GM04503 (cell line): ENCODE data around the gene RAB33B.
"Not testable (repeated sequence)": the region's sequence is repeated elsewhere in the genome, so short reads cannot be mapped to it uniquely, and the experiment has no call there.

Source experiments
- DNase-seq: peaks from one replicate; pipeline ENCODE4 v3.0.0-alpha.2; 2012; ENCODE audit warnings: low read depth

RAB33B gene

GRCh38 chr4:139454111-139455045 is at the start of gene RAB33B:
Gene RAB33B, plus strand, starts transcription at chr4:139454121. Its CDS starts 75 bp downstream, at chr4:139454196.
- DNase-seq, result peak; percentile 47

DNA sequence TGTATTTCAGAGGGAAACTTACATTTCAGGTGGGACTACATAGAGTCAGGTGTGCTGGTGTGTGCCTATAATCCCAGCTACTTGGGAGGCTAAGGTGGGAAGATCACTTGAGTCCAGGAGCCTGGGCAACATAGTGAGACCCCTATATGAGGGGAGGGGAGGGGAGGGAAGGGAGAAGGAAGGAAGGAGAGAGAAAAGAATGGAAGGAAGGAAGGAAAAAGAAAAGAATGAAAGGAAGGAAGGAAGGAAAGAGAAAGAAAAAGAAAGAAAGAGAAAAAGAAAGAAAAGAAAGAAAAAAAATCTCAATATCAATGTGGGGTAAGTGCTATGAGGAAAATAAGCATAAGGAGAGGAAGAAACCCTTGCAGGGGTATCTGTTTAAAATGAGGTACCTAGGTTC is 43.6 kb upstream of the RAB33B start:
- DNase-seq, result no peak

DNA sequence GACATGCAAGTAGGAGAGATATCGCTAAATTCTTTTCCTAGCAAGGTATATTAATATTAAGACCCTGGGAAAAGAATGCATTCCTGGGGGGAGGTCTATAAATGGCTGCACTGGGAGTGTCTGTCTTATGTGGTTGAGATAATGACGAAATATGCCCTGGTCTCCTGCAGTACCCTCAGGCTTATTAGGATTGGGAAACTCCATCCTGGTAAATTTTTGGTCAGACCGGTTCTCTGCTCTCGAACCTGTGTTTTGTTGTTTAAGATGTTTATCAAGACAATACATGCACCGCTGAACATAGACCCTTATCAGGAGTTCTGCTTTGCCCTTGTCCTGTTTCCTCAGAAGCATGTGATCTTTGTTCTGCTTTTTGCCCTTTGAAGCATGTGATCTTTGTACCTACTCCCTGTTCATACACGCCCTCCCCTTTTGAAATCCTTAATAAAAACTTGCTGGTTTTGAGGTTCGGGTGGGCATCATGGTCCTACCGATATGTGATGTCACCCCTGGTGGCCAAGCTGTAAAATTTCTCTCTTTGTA is 39.2 kb upstream of the RAB33B start:
- not testable (repeated sequence) for DNase-seq

DNA sequence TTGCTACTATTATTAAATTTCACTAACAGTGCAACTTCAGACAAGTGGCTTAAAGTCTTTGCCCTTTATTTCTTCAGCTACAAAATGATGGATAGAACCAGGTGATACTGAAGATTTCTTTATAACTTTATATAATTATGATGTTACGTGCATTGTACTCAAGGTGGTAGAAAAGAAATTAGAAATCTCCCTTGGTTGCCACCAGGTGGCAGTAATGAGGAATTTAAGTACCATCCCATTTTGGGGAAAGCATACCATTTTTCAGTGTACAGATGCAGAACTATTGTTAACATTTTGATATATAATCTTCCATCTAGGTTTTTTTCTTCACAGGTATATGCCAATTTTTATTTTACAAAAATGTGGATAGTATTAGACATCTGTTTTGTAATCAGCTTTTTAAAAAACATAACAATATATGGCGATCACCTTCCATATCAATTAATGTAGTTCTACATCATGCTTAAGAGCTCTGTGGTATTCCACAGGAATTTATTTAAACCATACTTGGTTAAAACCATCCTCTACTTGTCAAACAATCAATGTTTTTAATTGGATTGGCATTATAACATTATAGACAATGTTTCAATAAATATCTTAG is 37.7 kb upstream of the RAB33B start:
- no peak for DNase-seq

- peak; percentile 19 for DNase-seq
Measured at GRCh38 chr4:139419388-139419914, 34.5 kb upstream of the RAB33B start.

GRCh38 chr4:139420652-139421051 is 33.3 kb upstream of the RAB33B start:
- no peak for DNase-seq

GRCh38 chr4:139436122-139436521 is 17.8 kb upstream of the RAB33B start:
- DNase-seq, result no peak

DNA sequence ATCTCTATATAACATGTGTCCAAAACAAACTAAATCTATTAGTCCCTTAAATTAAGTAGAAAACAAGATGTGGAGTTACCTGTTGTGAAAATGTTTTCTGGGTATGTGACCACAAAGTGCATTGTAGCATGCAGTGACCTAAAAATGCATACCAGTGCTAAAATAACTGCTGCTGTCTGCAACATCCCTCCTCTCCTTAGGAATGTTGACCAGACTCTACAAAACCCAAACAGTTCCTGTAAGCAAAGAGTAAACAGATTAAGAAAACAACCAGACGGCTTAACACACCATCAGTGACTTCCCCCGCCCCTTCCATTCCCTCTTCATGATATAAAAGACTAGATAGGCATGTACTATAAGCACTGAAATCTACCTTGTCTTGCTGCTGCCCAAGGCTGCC is 15.8 kb upstream of the RAB33B start:
- DNase-seq, result no peak

DNA sequence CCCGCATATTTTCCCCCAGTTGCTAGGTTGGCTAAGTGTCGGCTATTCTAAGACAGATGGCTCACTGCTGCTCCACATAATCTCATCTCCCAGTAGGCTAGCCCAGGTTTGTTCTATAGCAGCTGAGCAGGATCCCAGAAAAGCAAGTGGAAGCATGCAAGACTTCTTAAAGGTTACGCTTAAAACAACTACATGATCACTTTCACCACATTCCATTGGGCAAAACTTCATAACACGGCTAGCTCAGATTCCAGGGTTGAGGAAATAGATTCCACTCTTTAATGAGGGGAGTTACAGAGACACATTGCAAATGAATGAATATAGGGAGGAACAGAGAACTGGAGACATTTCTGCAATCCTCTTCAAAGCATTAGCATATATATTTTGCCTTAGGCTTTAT is 12.9 kb upstream of the RAB33B start:
- DNase-seq, result no peak

DNA sequence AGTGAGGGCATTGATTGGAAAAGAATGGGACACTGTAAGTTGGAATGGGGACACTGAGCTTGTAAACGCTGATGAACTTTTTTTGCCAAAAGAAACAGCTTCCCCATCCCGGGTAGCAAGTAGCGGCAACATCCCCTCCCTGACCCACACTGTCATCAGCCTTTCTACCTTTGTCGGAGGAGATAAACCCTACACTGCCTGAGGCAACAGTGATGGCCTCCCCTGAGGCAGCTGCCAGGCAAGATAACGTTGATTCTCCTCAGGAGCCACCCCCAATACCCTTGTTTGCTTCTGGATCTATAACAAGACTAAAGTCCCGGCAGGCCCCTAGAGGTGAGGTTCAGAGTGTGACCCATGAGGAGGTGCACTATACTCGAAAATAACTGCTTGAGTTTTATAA is 10.3 kb upstream of the RAB33B start:
- DNase-seq, result no peak

GRCh38 chr4:139444881-139445280 is 9.0 kb upstream of the RAB33B start:
- not testable (repeated sequence) for DNase-seq

DNA sequence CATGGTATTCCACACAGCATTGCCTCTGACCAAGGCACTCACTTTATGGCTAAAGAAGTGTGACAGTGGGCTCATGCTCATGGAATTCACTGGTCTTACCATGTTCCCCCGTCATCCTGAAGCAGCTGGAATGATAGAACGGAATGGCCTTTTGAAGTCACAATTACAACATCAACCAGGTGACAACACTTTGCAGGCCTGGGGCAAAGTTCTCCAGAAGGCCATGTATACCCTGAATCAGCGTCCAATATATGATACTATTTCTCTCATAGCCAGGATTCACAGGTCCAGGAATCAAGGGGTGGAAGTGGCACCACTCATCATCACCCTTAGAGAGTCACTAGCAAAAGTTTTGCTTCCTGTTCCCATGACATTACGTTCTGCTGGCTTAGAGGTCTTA is 6.8 kb upstream of the RAB33B start:
- not testable (repeated sequence) for DNase-seq

- DNase-seq, result no peak
Measured at GRCh38 chr4:139450586-139450985, 3.3 kb upstream of the RAB33B start.

GRCh38 chr4:139451997-139452396 is 1.9 kb upstream of the RAB33B start:
- no peak for DNase-seq

GRCh38 chr4:139453041-139453370 is 915 bp upstream of the RAB33B start:
- peak; percentile 26 for DNase-seq

GRCh38 chr4:139453371-139454110 is 380 bp upstream of the RAB33B start:
- DNase-seq, result peak; percentile 84

GRCh38 chr4:139455126-139455538 is 1.2 kb downstream of the RAB33B start:
- DNase-seq, result no peak

GRCh38 chr4:139457318-139457717 is 3.4 kb downstream of the RAB33B start:
- no peak for DNase-seq

DNA sequence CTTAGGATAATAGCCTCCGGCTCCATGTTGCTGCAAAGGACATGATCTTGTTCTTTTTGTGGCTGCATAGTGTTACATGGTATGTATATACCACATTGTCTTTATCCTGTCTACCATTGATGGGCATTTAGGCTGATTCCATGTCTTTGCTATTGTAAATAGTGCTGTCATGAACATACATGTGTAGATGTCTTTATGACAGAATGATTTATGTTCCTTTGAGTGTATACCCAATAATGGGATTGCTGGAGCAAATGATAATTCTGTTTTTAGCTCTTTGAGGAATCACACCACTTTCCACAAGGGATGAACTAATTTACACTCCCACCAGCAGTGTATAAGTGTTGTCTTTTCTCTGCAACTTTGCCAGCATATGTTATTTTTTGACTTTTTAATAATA is 4.6 kb downstream of the RAB33B start:
- DNase-seq, result no peak

DNA sequence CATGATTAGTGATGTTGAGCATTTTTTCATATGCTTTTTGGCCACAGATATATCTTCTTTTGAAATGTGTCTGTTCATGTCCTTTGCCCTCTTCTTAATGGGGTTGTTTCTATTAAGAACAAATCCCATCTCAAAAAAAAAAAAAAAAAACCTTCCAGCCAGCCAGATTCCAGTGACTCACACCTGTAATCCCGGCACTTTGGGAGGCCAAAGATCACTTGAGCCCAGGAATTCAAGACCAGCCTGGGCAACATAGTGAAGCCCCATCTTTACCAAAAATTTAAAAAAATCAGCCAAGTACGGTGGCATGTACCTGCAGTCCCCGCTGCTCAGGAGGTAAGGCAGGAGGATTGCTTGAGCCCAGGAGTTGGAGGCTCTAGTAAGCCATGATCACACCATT is 5.1 kb downstream of the RAB33B start:
- no peak for DNase-seq

DNA sequence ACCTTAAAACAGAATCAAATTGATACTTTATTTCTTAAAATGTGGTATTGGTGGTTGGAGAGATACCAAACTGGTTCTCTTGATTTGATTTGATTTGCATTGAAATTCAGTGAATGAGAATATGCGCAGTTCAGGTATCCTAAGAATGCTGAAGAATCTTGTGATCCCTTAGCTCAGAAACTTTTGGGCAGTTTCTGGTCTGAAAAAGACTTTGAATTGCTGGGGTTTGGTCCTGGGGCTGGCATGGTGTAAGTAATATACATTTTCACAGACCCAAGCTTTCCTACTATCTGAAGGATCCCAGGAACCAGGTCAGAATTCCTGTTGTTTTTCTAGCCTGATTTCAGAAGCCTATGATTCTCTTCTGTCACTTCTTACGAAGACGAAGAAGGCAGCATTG is 6.6 kb downstream of the RAB33B start:
- DNase-seq, result no peak

- no peak for DNase-seq
Measured at GRCh38 chr4:139461022-139461628, 7.2 kb downstream of the RAB33B start.
